IPS-20b (cell line): Measurements from ENCODE around the gene MYO5C.

Experiments used
- H3K27ac ChIP-seq: one replicate; pipeline ENCODE4 v1.5.1; 2013; ENCODE audit warnings: low read length
- H3K27me3 ChIP-seq: 2 replicates; pipeline ENCODE4 v1.6.1; 2013; ENCODE audit warnings: mild to moderate bottlenecking, low read length, inconsistent platforms; ENCODE audit not compliant: insufficient read depth
- H3K36me3 ChIP-seq: 2 replicates; pipeline ENCODE4 v1.6.1; 2013; ENCODE audit warnings: low read depth, mild to moderate bottlenecking, inconsistent platforms, low read length, moderate library complexity; ENCODE audit not compliant: insufficient read depth
- H3K4me1 ChIP-seq: 2 replicates; pipeline ENCODE4 v1.6.1; 2013; ENCODE audit warnings: mild to moderate bottlenecking, control low read depth, inconsistent platforms, low read length, moderate library complexity; ENCODE audit not compliant: insufficient read depth
- H3K4me3 ChIP-seq: 2 replicates; pipeline ENCODE4 v1.5.1; 2013; ENCODE audit warnings: mild to moderate bottlenecking, low read length, inconsistent platforms
- H3K9ac ChIP-seq: 2 replicates; pipeline ENCODE4 v1.6.1; 2013; ENCODE audit warnings: low read depth, mild to moderate bottlenecking, inconsistent platforms, low read length, moderate library complexity
- H3K9me3 ChIP-seq: 2 replicates; pipeline ENCODE4 v1.6.1; 2013; ENCODE audit warnings: mild to moderate bottlenecking, low read depth, low read length, inconsistent platforms; ENCODE audit not compliant: insufficient read depth

Gene MYO5C

DNA sequence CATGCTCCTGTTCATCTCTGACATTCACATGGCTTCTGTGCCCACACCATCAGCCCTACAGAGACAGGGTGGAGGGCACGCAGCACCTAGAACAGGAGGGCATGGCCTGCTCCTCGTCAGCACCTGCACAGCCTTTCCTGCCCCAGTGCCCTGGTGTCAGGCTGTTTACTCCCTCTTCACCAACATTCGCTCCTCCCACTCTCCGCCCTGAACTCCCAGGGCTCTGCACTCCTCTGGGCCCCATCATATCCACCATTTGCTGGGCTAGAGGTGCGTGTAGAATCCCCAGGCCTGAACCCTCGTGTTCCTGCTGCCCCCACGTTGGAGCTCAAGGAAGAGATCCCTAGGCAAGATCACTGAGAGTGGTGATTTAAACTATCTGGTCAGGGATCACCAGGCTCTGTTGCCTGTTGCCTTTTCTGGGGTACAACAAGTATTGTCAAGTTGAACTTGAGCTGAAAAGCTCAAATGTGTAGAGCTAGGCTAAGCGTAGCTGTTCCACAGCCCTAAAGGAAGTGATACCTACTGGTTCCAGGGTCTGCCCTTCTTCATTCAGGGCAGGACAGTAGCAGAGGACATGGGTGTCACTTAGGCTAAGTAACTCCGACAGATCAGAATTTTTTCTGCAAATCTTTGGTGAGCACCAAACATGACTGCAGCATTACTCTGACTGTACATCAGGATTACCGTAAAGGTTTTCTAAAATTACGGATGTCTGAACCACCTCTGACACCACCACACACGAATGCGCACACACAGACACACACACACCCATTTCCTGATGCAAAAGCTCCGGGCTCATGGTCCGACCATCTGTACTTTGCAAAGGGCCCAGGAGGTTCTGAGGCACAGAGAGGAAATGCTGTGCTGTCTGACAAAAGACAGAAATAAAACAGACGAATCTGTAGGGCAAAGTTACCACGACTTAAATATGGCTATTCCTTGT, 60.7 kb downstream of the MYO5C start:
- H3K36me3 ChIP-seq: peaks cover 57% of the 10 kb centered on the region
- H3K27me3 ChIP-seq: no peaks in the 10 kb centered on the region
- no peak overlapping the region for H3K9ac ChIP-seq
- no peak overlapping the region for H3K27ac ChIP-seq
- no peaks in the 10 kb centered on the region for H3K9me3 ChIP-seq
- H3K4me3 ChIP-seq: no peak overlapping the region
- no peaks in the 10 kb centered on the region for H3K4me1 ChIP-seq

DNA sequence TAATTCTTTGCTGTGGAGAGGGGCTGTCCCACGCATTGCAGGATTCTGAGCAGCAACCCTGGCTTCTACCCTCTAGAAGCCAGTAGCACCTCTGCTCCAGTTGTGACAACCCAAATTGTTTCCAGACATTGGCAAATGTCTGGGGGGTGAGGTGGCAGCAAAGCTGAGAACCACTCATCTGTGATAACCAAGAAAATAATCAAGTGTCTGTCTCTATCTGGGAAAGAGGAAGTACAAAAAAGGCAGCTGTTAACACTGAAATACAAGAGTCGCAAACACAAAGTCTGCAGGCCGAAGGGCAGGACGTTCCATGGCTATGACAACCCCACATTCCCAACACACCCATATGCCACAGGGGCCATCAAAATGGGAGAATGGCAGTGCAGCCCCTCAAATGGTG, 62.2 kb downstream of the MYO5C start:
- Histone ChIP-seq H3K27ac (no peak overlapping the region), H3K4me3 (no peak overlapping the region), H3K27me3 (no peaks in the 10 kb centered on the region), H3K4me1 (no peaks in the 10 kb centered on the region), H3K9me3 (no peaks in the 10 kb centered on the region), H3K9ac (no peak overlapping the region), H3K36me3 (peaks cover 54% of the 10 kb centered on the region)

DNA sequence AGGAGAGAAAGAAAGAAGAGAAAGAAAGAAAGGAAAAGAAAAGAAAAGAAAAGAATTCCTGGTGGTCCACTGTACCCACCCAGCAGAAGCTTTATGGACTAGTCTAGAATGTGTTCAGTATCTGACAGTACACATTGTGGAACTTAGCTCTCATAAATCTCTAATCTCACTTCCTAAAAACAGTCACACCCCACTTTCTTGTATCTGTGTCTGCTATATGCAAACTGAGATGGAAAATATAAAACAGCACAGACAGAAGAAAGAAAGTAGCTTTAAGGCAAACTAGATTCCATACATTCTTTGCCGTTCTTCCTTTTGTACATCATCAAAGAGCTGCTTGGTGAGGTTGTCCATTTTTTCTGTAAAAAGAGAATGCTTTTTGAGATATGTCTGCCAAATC, 63.3 kb downstream of the MYO5C start:
- no peaks in the 10 kb centered on the region for H3K4me1 ChIP-seq

DNA sequence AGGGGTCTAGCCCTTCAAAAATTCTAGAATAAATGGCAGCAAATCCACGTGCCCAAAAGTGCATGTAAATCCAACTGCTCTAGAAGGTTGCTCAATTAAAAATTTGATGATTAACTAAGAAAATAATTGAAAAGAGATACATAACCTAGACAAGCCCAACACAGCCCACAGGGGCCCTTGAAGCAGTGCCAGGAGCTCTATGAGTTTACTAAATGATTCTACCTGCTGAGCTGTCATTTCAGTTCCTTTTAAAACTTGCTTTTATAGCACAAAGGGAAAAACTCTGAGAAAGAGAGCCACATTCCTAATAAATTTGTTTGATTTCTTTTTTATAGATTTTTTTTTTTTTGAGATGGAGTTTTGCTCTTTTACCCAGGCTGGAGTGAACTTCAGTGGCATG, 65.5 kb downstream of the MYO5C start:
- H3K27ac ChIP-seq: no peak overlapping the region

More for the DNA sequence above, 63.3 kb downstream of the MYO5C start:
- H3K4me3 ChIP-seq: no peak overlapping the region
- H3K36me3 ChIP-seq: peaks cover 49% of the 10 kb centered on the region
- H3K9me3 ChIP-seq: no peaks in the 10 kb centered on the region
- H3K27ac ChIP-seq: no peak overlapping the region
- H3K27me3 ChIP-seq: no peaks in the 10 kb centered on the region
- no peak overlapping the region for H3K9ac ChIP-seq

DNA sequence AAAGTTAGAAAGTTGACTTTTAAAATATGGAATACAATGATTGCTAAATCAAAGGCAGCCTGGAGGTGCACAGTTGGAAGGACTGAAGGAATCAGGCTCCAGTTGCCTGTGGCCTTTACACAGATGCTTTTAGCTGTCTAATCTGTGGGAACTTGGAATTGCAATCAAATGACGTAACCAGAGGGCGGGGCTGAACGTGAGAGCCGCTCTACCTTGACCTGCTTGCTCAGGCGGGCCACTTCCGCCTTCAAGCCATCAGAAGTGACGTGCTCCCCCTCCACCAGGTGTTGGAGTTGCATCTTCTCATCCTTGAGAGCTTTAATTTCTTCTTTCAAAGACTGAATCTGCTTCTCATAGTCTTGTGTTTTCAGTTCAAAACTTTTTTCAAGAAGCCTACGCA, 66.7 kb downstream of the MYO5C start:
- Histone ChIP-seq H3K4me3 (no peak overlapping the region), H3K9ac (no peak overlapping the region), H3K27me3 (no peaks in the 10 kb centered on the region), H3K9me3 (no peaks in the 10 kb centered on the region), H3K4me1 (no peaks in the 10 kb centered on the region), H3K27ac (no peak overlapping the region), H3K36me3 (peaks cover 42% of the 10 kb centered on the region)

More for the DNA sequence above, 65.5 kb downstream of the MYO5C start:
- Histone ChIP-seq H3K4me1 (no peaks in the 10 kb centered on the region), H3K4me3 (no peak overlapping the region), H3K9ac (no peak overlapping the region), H3K36me3 (peaks cover 42% of the 10 kb centered on the region), H3K27me3 (no peaks in the 10 kb centered on the region), H3K9me3 (no peaks in the 10 kb centered on the region)

DNA sequence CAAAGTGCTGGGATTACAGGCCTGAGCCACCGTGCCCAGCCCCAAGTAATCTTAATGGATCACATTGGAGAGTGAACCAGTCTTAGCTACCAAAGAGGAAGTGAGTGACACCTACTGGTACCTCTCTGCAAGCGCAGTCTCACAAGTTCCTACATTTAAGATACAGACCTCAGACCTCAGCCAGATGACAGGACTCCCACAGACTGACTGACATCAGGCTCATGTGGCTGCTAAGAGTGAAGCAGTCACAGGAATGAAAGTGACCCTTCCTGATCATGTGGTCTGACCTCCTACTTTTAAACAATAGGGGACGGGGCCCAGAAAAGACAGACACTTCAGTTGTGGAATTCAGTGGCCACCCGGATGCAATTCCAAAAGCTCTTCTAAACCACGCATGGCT, 68.1 kb downstream of the MYO5C start:
- Histone ChIP-seq H3K4me3 (no peak overlapping the region), H3K9me3 (no peaks in the 10 kb centered on the region), H3K36me3 (peaks cover 48% of the 10 kb centered on the region), H3K9ac (no peak overlapping the region), H3K27me3 (no peaks in the 10 kb centered on the region), H3K4me1 (no peaks in the 10 kb centered on the region), H3K27ac (no peak overlapping the region)

DNA sequence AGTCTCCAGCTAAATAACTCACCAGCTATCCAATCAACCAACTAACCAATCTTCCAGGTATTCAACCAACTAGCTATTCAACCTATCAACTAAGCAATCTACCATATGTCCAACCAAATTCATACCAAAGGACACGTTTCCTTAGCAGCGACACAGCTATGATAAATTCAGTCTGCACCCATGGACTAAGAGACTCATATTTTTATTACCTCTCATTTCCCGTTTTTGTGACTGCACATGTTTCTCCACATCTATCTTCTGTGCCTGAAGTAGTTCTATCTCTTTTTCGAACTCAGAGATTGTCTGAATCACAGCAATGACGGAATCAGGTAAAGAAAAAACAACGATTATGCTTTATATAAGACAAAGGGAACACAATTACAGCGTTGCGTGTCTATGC, 70.4 kb downstream of the MYO5C start:
- no peak overlapping the region for H3K9ac ChIP-seq
- H3K9me3 ChIP-seq: no peaks in the 10 kb centered on the region
- peaks cover 70% of the 10 kb centered on the region for H3K36me3 ChIP-seq
- H3K27ac ChIP-seq: no peak overlapping the region
- H3K4me3 ChIP-seq: no peak overlapping the region
- no peaks in the 10 kb centered on the region for H3K4me1 ChIP-seq
- no peaks in the 10 kb centered on the region for H3K27me3 ChIP-seq

DNA sequence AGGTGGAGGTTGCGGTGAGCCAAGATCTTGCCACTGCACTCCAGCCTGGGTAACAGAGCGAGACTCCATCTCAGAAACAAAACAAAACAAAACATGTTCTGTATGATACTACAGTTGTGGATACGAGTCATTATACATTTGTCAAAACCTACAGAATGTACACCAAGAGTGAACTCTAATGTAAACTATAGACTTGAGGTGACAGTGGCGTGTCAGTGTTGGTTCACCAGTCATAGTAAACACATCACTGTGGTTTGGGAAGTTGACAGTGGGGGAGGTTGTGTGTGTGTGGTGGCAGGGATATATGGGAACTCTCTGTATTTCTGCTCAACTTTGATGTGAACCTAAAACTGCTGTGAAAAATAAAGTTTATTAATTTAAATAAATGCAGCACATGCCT, 71.4 kb downstream of the MYO5C start:
- peaks cover 80% of the 10 kb centered on the region for H3K36me3 ChIP-seq
- no peak overlapping the region for H3K4me3 ChIP-seq
- no peak overlapping the region for H3K9ac ChIP-seq
- H3K27ac ChIP-seq: no peak overlapping the region
- no peaks in the 10 kb centered on the region for H3K4me1 ChIP-seq
- no peaks in the 10 kb centered on the region for H3K9me3 ChIP-seq
- no peaks in the 10 kb centered on the region for H3K27me3 ChIP-seq

DNA sequence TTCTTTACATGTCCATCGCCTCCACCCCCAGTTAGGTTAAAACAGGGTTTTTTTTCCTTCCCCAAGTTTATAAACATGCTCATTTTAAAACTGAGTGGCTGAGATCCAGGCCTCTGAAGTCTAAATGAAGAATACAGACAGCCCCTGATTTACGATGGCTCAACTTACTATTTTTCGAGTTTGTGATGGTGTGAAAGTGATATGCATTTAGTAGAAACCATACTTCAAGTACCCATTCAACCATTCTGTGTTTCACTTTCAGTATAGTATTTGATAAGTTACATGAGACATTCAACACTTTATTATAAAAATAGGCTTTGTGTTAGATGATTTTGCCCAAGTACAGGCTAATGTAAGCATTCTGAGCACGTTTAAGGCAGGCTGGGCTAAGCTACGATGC, 73.9 kb downstream of the MYO5C start:
- Histone ChIP-seq H3K9ac (no peak overlapping the region), H3K27me3 (no peaks in the 10 kb centered on the region), H3K4me1 (no peaks in the 10 kb centered on the region), H3K4me3 (no peak overlapping the region), H3K36me3 (peaks cover 96% of the 10 kb centered on the region), H3K27ac (no peak overlapping the region), H3K9me3 (no peaks in the 10 kb centered on the region)

DNA sequence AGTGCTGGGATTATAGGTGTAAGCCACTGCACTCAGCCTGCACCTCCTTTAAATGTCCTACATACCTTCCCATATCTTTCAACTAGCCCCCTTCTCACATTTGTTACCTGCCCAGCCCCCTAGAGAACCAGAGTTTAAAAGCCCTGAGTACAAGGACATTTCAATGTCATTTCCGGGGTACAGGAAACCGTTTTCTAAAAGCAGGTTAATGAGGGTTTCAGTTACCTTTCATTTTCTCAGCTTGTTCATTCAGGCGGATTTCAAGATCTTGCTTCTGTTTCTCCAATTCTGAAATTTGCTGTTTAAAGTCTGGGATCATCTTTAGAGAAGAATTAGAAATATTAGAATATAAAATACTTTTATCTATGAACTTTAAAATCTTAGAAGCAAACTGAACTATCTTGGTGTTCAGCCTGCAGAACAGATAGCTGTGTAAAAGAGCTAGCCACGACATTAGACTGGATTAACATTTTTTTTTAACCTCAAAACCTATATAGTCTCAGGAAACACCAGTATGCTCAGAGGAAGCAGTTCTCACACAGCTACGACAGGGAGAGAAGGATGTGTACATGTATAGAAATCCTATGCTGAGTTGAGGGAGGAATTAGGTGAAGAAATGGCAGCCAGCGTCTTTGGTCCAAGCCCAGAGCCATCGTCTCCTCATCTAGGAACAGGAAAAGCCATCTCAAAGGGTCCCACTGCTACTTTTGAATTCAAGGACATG, 74.5 kb downstream of the MYO5C start:
- H3K4me3 ChIP-seq: no peak overlapping the region
- peaks cover 96% of the 10 kb centered on the region for H3K36me3 ChIP-seq
- no peaks in the 10 kb centered on the region for H3K4me1 ChIP-seq
- H3K9ac ChIP-seq: no peak overlapping the region
- no peaks in the 10 kb centered on the region for H3K9me3 ChIP-seq
- H3K27ac ChIP-seq: no peak overlapping the region
- H3K27me3 ChIP-seq: no peaks in the 10 kb centered on the region

DNA sequence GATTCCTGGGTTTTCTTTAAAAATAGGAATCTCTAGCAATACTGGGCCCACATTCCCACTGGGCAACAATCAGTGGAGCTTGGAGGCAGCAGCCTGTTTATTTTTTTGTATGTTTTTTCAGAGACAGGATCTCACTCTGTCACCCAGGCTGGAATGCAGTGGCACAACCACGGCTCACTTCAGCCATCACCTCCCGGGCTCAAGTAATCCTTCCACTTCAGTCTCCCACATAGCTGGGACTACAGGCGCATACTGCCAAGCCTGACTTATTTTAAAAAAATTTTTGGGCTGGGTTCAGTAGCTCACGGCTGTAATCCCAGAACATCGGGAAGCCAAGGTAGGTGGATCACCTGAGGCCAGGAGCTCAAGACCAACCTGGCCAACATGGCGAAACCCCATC, 75.4 kb downstream of the MYO5C start:
- Histone ChIP-seq H3K4me3 (no peak overlapping the region), H3K27me3 (no peaks in the 10 kb centered on the region), H3K36me3 (peaks cover 97% of the 10 kb centered on the region), H3K27ac (no peak overlapping the region), H3K9ac (no peak overlapping the region), H3K9me3 (no peaks in the 10 kb centered on the region), H3K4me1 (no peaks in the 10 kb centered on the region)

DNA sequence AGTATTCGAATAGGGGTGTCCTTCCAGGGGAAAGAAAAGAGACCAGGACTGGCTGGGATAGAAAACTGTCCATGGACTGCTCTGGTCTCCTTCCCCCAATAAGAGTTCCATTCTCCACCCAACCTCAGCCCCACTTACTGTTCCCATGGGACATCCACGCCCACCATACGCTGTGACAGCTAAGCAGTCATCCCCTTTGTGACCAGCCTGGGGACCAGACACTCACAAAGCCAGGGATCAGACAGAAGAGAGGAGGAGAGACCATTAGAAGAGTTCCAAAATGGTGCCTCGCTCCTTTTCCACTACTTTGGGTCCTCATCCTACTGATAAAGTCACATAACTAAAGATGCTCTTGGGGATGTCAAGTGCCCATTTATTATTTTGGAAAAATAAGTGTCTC, 76.8 kb downstream of the MYO5C start:
- no peak overlapping the region for H3K27ac ChIP-seq
- H3K4me3 ChIP-seq: no peak overlapping the region
- H3K9ac ChIP-seq: no peak overlapping the region
- H3K9me3 ChIP-seq: no peaks in the 10 kb centered on the region
- no peaks in the 10 kb centered on the region for H3K27me3 ChIP-seq
- no peaks in the 10 kb centered on the region for H3K4me1 ChIP-seq
- peaks cover 98% of the 10 kb centered on the region for H3K36me3 ChIP-seq
